Prostate gland (tissue), 2 donors: ENCODE results near the gene CHIA.
"Not testable (repeated sequence)": the region's sequence is repeated elsewhere in the genome, so short reads cannot be mapped to it uniquely, and the experiment has no call there.

Source experiments
- CTCF ChIP-seq, 4 experiments: fragments of 200-600 bp in 2 of 4; fragments of 450-650 bp in 2 of 4; sonication (generic) in 2 of 4; IDR thresholded peaks; 1 replicate in 3 of 4; 2 replicates in 1 of 4; pipeline ENCODE4 v1.5.1; 2016 to 2019; ENCODE audit warnings: antibody characterized with exemption in 4 of 4, mild to moderate bottlenecking in 2 of 4, moderate library complexity in 2 of 4
- POLR2A ChIP-seq: fragments of 450-650 bp; IDR thresholded peaks from one replicate; pipeline ENCODE4 v1.6.1; 2016; ENCODE audit warnings: antibody characterized with exemption, mild to moderate bottlenecking

GRCh38 chr1:111338849-111339248 is 48.2 kb downstream of the CHIA start:
- TF ChIP-seq CTCF (IDR thresholded peaks at IDR 0.05); POLR2A: not testable (repeated sequence)
